T-helper 2 cell treated with Interferon-gamma antibody and Interleukin-4, amounts not matched to agents 5 μg/mL and 100 μg/mL, for 36 hours (primary cell): ENCODE results near the gene LDLRAD4.

Experiments
- DNase-seq: peaks from one replicate; pipeline ENCODE4 v3.0.0; 2021; ENCODE audit warnings: low spot score
- H3K27ac Mint-ChIP-seq: one replicate; pipeline ENCODE4 v1.8.0; 2021; ENCODE audit warnings: mild to moderate bottlenecking, mixed read lengths
- H3K27me3 Mint-ChIP-seq: one replicate; pipeline ENCODE4 v1.8.0; 2021; ENCODE audit warnings: low read depth, mixed read lengths
- H3K36me3 Mint-ChIP-seq: one replicate; pipeline ENCODE4 v1.8.0; 2021; ENCODE audit warnings: low read depth, mixed read lengths
- H3K4me1 Mint-ChIP-seq: one replicate; pipeline ENCODE4 v1.8.0; 2021; ENCODE audit warnings: low read depth, mixed read lengths
- H3K4me3 Mint-ChIP-seq: one replicate; pipeline ENCODE4 v1.8.0; 2022; ENCODE audit warnings: mild to moderate bottlenecking, moderate library complexity, mixed read lengths
- H3K9me3 Mint-ChIP-seq: one replicate; pipeline ENCODE4 v1.8.0; 2021; ENCODE audit warnings: mixed read lengths

Gene LDLRAD4

GRCh38 chr18:13621446-13621849 is 402.9 kb downstream of the LDLRAD4 start:
- no peak overlapping the region for H3K27ac Mint-ChIP-seq
- DNase-seq = no peak
- H3K36me3 Mint-ChIP-seq = peaks cover 4% of the 10 kb centered on the region

GRCh38 chr18:13621886-13622619 is 403.5 kb downstream of the LDLRAD4 start:
- Mint-ChIP-seq H3K4me3 (no peak overlapping the region), H3K9me3 (no peaks in the 10 kb centered on the region), H3K27me3 (no peaks in the 10 kb centered on the region), H3K36me3 (peaks cover 4% of the 10 kb centered on the region), H3K4me1 (peaks cover 16% of the 10 kb centered on the region), H3K27ac (no peak overlapping the region)
- DNase-seq = no peak

More at GRCh38 chr18:13621446-13621849, 402.9 kb downstream of the LDLRAD4 start:
- peaks cover 19% of the 10 kb centered on the region for H3K4me1 Mint-ChIP-seq
- no peaks in the 10 kb centered on the region for H3K9me3 Mint-ChIP-seq
- H3K27me3 Mint-ChIP-seq = no peaks in the 10 kb centered on the region
- no peak overlapping the region for H3K4me3 Mint-ChIP-seq

- Mint-ChIP-seq H3K27me3 (no peaks in the 10 kb centered on the region), H3K9me3 (no peaks in the 10 kb centered on the region), H3K4me3 (no peak overlapping the region), H3K4me1 (peaks cover 11% of the 10 kb centered on the region), H3K36me3 (peaks cover 4% of the 10 kb centered on the region), H3K27ac (no peak overlapping the region)
- no peak for DNase-seq
Measured at GRCh38 chr18:13622751-13623150, 404.2 kb downstream of the LDLRAD4 start.

- Mint-ChIP-seq H3K4me1 (peaks cover 7% of the 10 kb centered on the region), H3K36me3 (peaks cover 4% of the 10 kb centered on the region), H3K27ac (no peak overlapping the region), H3K9me3 (no peaks in the 10 kb centered on the region), H3K4me3 (no peak overlapping the region), H3K27me3 (no peaks in the 10 kb centered on the region)
- no peak for DNase-seq
Measured at GRCh38 chr18:13623348-13623747, 404.8 kb downstream of the LDLRAD4 start.

- H3K4me3 Mint-ChIP-seq = no peak overlapping the region
- no peaks in the 10 kb centered on the region for H3K27me3 Mint-ChIP-seq
- DNase-seq = no peak
- peaks cover 7% of the 10 kb centered on the region for H3K4me1 Mint-ChIP-seq
- no peaks in the 10 kb centered on the region for H3K9me3 Mint-ChIP-seq
- peaks cover 4% of the 10 kb centered on the region for H3K36me3 Mint-ChIP-seq
- H3K27ac Mint-ChIP-seq = no peak overlapping the region
Measured at GRCh38 chr18:13623871-13624270, 405.3 kb downstream of the LDLRAD4 start.

GRCh38 chr18:13624563-13625237 is 406.1 kb downstream of the LDLRAD4 start:
- H3K36me3 Mint-ChIP-seq = peaks cover 4% of the 10 kb centered on the region
- H3K27me3 Mint-ChIP-seq = no peaks in the 10 kb centered on the region
- no peak for DNase-seq
- peaks cover 12% of the 10 kb centered on the region for H3K4me1 Mint-ChIP-seq
- no peak overlapping the region for H3K4me3 Mint-ChIP-seq
- no peak overlapping the region for H3K27ac Mint-ChIP-seq
- H3K9me3 Mint-ChIP-seq = no peaks in the 10 kb centered on the region

GRCh38 chr18:13625355-13625754 is 406.8 kb downstream of the LDLRAD4 start:
- Mint-ChIP-seq H3K27ac (no peak overlapping the region), H3K4me3 (no peak overlapping the region), H3K36me3 (peaks cover 4% of the 10 kb centered on the region), H3K27me3 (no peaks in the 10 kb centered on the region), H3K9me3 (no peaks in the 10 kb centered on the region), H3K4me1 (peaks cover 16% of the 10 kb centered on the region)
- no peak for DNase-seq

GRCh38 chr18:13625843-13626543 is 407.4 kb downstream of the LDLRAD4 start:
- Mint-ChIP-seq H3K4me1 (peaks cover 16% of the 10 kb centered on the region), H3K9me3 (no peaks in the 10 kb centered on the region), H3K27ac (no peak overlapping the region), H3K27me3 (no peaks in the 10 kb centered on the region), H3K4me3 (no peak overlapping the region), H3K36me3 (peaks cover 4% of the 10 kb centered on the region)
- no peak for DNase-seq

- Mint-ChIP-seq H3K27ac (no peak overlapping the region), H3K4me3 (no peak overlapping the region), H3K9me3 (no peaks in the 10 kb centered on the region), H3K4me1 (peaks cover 16% of the 10 kb centered on the region), H3K36me3 (peaks cover 4% of the 10 kb centered on the region), H3K27me3 (no peaks in the 10 kb centered on the region)
- no peak for DNase-seq
Measured at GRCh38 chr18:13626544-13626908, 408.0 kb downstream of the LDLRAD4 start.

GRCh38 chr18:13627639-13628038 is 409.1 kb downstream of the LDLRAD4 start:
- DNase-seq = no peak
- Mint-ChIP-seq H3K27ac (no peak overlapping the region), H3K4me3 (no peak overlapping the region), H3K27me3 (no peaks in the 10 kb centered on the region), H3K36me3 (peaks cover 4% of the 10 kb centered on the region), H3K9me3 (peaks cover 2% of the 10 kb centered on the region), H3K4me1 (peaks cover 16% of the 10 kb centered on the region)

- H3K4me3 Mint-ChIP-seq = no peak overlapping the region
- no peak overlapping the region for H3K27ac Mint-ChIP-seq
- peaks cover 3% of the 10 kb centered on the region for H3K9me3 Mint-ChIP-seq
- H3K36me3 Mint-ChIP-seq = peaks cover 9% of the 10 kb centered on the region
- peaks cover 16% of the 10 kb centered on the region for H3K4me1 Mint-ChIP-seq
- no peak for DNase-seq
- H3K27me3 Mint-ChIP-seq = no peaks in the 10 kb centered on the region
Measured at GRCh38 chr18:13628211-13628610, 409.7 kb downstream of the LDLRAD4 start.

GRCh38 chr18:13629841-13630715 is 411.5 kb downstream of the LDLRAD4 start:
- Mint-ChIP-seq H3K4me3 (no peak overlapping the region), H3K36me3 (peaks cover 11% of the 10 kb centered on the region), H3K27ac (no peak overlapping the region), H3K27me3 (no peaks in the 10 kb centered on the region), H3K4me1 (peaks cover 14% of the 10 kb centered on the region), H3K9me3 (peaks cover 3% of the 10 kb centered on the region)
- DNase-seq = peak; percentile 32

- Mint-ChIP-seq H3K9me3 (peaks cover 3% of the 10 kb centered on the region), H3K27ac (no peak overlapping the region), H3K4me1 (peaks cover 13% of the 10 kb centered on the region), H3K27me3 (no peaks in the 10 kb centered on the region), H3K36me3 (peaks cover 11% of the 10 kb centered on the region), H3K4me3 (no peak overlapping the region)
- DNase-seq = no peak
Measured at GRCh38 chr18:13630716-13631268, 412.2 kb downstream of the LDLRAD4 start.
